Left ventricle myocardium inferior (tissue), 1 donor: ENCODE measurements around the gene HCN3. TPM values are rescaled to one million over a fixed set of nuclear protein-coding genes. Genes with fewer than 3 reads are reported as not detected.
"Not testable (repeated sequence)": the region's sequence is repeated elsewhere in the genome, so short reads cannot be mapped to it uniquely, and the experiment has no call there.

Experiments used
- DNase-seq: peaks from one replicate; pipeline ENCODE4 v3.0.0-alpha.2; 2020
- H3K27ac ChIP-seq: fragments of 200-600 bp; replicated peaks from 2 replicates; pipeline ENCODE4 v1.8.0; 2021
- H3K27me3 ChIP-seq: fragments of 200-600 bp; 2 replicates; pipeline ENCODE4 v1.8.0; 2021; ENCODE audit warnings: low read depth
- H3K36me3 ChIP-seq: fragments of 200-600 bp; 2 replicates; pipeline ENCODE4 v1.8.0; 2021
- H3K4me1 ChIP-seq: fragments of 200-600 bp; 2 replicates; pipeline ENCODE4 v1.8.0; 2021
- H3K4me3 ChIP-seq: fragments of 200-600 bp; 2 replicates; pipeline ENCODE4 v1.8.0; 2021; ENCODE audit warnings: mild to moderate bottlenecking, moderate library complexity
- H3K9me3 ChIP-seq: fragments of 200-600 bp; replicated peaks from 2 replicates; pipeline ENCODE4 v1.8.0; 2021
- intact Hi-C: fragments of 100-400 bp; cut with micrococcal nuclease; formaldehyde crosslinking; loops from one replicate; pipeline ENCODE4 v1.11.0; 2022
- long read RNA-seq: library from polyadenylated mRNA; unstranded; transcript quantifications from one replicate; pipeline ENCODE4 v2.0.0, GENCODE V29; 2021
- total RNA-seq: library from RNA; stranded (reverse); fragmentation: NEBNext Ultra II Directional; extraction: Animal tissue kit (Norgen Biotek cat#: 25700); gene quantifications from one replicate; pipeline ENCODE4 v1.2.1, GENCODE V29; 2021
- TF ChIP-seq, protein P1 (sequence below): fragments of 200-600 bp; IDR thresholded peaks from 2 replicates; pipeline ENCODE4 v1.8.0; 2021; ENCODE audit warnings: antibody characterized with exemption, mild to moderate bottlenecking, borderline replicate concordance
- donor health status: DM: no; HTN: yes; CAD: no; lungs with severe emphysema.

Gene HCN3
- total RNA-seq = 1.2 TPM
- long read RNA-seq, partial matches to known transcripts = 1 of 3 reads
- long read RNA-seq, other reads (novel, unspliced or antisense) = 2 of 3 reads

DNA sequence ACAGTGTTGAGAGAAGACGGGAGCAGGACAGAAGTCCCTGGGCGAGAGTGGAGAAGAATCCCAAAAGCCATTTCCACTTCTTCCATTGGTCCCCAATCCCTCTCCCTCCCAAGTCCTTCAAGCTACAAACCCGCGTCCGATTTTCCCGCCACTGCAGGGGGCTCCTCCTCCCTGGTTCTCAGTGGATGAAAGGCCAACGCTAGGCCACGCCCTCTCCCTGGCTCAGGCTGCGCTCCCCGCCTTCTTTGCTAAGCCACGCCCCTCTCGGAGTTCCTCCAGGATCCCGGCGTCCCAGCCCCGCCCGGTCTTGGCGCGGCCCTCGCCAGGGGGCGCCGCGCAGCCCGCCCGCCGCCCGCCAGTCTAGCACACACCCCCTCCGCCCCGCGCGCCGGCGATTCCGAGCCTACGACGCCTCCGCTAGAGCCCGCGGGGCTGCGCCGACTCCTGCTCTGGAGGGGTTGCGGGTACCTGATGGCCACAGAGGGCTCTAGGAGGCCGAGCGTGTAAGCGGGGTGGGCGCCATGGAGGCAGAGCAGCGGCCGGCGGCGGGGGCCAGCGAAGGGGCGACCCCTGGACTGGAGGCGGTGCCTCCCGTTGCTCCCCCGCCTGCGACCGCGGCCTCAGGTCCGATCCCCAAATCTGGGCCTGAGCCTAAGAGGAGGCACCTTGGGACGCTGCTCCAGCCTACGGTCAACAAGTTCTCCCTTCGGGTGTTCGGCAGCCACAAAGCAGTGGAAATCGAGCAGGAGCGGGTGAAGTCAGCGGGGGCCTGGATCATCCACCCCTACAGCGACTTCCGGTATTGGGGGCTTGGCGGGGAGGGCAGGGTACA, at the start of gene HCN3:
TSS of gene HCN3 (plus strand) at position 394 of the 832 bp plus-strand sequence. CDS start at position 522, 128 bp downstream.
- Histone ChIP-seq H3K9me3 (no peaks in the 10 kb centered on the region), H3K36me3 (no peaks in the 10 kb centered on the region), H3K4me3 (peak within 1 kb of the TSS; percentile 83), H3K4me1 (peaks cover 40% of the 10 kb centered on the region), H3K27me3 (no peaks in the 10 kb centered on the region), H3K27ac (peak within 1 kb of the TSS; percentile 76)
- peak; percentile 98 for DNase-seq
- intact Hi-C loops = loop anchor here (5.0 kb wide), 1 partner anchor 45 kb away; the partner anchor contains the start of gene RUSC1
- TF ChIP-seq, protein P1, sequence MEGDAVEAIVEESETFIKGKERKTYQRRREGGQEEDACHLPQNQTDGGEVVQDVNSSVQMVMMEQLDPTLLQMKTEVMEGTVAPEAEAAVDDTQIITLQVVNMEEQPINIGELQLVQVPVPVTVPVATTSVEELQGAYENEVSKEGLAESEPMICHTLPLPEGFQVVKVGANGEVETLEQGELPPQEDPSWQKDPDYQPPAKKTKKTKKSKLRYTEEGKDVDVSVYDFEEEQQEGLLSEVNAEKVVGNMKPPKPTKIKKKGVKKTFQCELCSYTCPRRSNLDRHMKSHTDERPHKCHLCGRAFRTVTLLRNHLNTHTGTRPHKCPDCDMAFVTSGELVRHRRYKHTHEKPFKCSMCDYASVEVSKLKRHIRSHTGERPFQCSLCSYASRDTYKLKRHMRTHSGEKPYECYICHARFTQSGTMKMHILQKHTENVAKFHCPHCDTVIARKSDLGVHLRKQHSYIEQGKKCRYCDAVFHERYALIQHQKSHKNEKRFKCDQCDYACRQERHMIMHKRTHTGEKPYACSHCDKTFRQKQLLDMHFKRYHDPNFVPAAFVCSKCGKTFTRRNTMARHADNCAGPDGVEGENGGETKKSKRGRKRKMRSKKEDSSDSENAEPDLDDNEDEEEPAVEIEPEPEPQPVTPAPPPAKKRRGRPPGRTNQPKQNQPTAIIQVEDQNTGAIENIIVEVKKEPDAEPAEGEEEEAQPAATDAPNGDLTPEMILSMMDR = peak; percentile 80

GRCh38 chr1:155228096-155228427, 49.2 kb upstream of the HCN3 start:
- Histone ChIP-seq H3K27me3 (no peaks in the 10 kb centered on the region), H3K4me1 (peaks cover 21% of the 10 kb centered on the region), H3K27ac (peak overlapping the region; percentile 92), H3K36me3 (no peaks in the 10 kb centered on the region), H3K9me3 (no peaks in the 10 kb centered on the region), H3K4me3 (peak overlapping the region; percentile 80)
- DNase-seq = no peak
- intact Hi-C loops = no loop called here
- TF ChIP-seq, protein P1 = no peak

DNA sequence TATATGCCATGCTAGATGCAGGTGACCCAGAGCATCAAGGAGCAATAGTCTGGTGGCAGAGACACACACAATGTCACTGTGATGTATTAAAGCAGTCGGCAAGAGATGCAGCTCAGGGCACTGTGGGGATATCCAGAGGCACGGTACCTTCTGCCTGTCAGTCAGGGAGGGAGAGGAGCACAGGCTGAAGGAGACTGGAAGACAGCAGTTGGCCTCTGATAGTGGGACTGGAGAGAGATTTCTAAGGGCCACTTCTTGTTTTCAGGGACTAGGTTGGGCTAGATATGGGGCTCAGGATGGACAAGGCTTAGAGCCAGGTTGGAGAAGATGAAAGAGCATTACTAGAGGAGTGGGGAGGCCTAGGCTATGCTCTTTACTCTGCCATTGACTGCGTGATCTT, 46.0 kb upstream of the HCN3 start:
- H3K9me3 ChIP-seq, intact Hi-C loops, H3K36me3 ChIP-seq, H3K27ac ChIP-seq, H3K27me3 ChIP-seq, DNase-seq, H3K4me3 ChIP-seq: not testable (repeated sequence)
- peaks cover 16% of the 10 kb centered on the region for H3K4me1 ChIP-seq

DNA sequence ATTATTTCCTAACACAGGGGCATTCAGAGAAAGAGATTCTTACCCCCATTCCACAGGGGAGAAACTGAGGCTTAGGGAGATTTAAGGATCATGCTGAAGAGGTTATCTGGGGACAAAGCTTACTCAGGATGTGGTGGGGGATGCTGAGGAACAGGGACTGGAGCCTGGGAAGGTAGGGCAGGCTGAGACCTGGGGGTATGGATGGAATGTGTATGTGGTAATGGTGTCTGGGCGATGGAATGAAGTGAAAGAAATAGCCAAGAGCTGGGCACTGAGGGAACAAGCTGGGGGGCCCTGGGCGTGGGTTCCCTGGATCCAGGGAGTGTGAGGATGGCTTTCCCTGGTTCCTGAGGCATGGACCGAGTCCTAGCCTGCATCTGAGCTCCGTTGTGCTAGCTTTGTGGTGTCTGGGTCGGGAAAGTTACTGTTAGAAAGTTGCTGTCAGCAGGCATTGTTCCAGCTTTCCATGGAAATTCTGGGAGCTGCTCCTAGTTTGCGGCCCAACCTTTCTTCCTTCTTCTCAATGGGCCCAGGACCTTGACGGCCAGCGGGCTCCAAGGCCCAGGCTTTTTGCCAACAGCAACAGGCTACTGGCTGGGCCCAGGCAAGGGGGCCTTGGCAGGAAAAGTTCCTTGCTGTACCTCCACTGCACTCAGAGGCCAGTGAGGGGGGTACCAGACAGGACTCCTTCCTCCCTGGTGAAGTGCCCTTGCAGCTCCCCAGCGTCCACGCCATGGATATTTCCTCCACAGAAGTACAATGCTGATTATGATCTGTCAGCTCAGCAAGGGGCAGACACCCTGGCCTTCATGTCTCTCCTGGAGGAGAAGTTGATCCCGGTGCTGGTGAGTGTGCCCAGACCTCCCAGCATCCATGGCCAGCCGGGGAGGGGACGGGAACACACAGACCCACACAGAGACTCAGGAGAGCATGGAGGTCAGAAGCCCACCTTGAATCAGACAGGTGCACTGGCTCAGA, 45.0 kb upstream of the HCN3 start:
- H3K27me3 ChIP-seq, intact Hi-C loops, H3K4me3 ChIP-seq, H3K9me3 ChIP-seq, DNase-seq, H3K4me1 ChIP-seq: not testable (repeated sequence)
- Histone ChIP-seq H3K36me3 (peaks cover 17% of the 10 kb centered on the region), H3K27ac (peak overlapping the region; percentile 30)

GRCh38 chr1:155233502-155233901, 43.8 kb upstream of the HCN3 start:
- intact Hi-C loops, H3K9me3 ChIP-seq, DNase-seq, H3K4me1 ChIP-seq, H3K27ac ChIP-seq, H3K4me3 ChIP-seq, H3K27me3 ChIP-seq: not testable (repeated sequence)
- peaks cover 23% of the 10 kb centered on the region for H3K36me3 ChIP-seq

DNA sequence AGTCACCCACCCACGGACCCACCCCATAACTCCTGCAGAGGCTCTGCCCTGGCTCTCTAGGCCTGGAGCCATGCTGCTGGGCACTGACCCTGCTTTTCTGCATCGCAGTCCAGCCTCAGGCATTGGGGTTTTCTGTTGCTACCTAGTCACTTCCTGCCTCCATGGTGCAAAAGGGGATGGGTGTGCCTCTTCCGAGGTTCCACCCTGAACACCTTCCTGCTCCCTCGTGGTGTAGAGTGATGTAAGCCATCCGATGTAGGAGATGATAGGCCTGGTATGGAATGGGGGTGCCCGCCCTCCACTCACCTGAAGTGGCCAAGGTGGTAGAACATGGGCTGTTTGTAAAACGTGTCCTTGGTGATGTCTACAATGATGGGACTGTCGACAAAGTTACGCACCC, 41.9 kb upstream of the HCN3 start:
- not testable (repeated sequence) for H3K4me3 ChIP-seq

GRCh38 chr1:155236451-155236850, 40.8 kb upstream of the HCN3 start:
- TF ChIP-seq, protein P1 = no peak
- H3K27ac ChIP-seq = no peak overlapping the region

More for the DNA sequence above, 41.9 kb upstream of the HCN3 start:
- intact Hi-C loops, H3K9me3 ChIP-seq, H3K4me1 ChIP-seq, DNase-seq, H3K27me3 ChIP-seq, H3K27ac ChIP-seq: not testable (repeated sequence)
- H3K36me3 ChIP-seq = peaks cover 31% of the 10 kb centered on the region

More at GRCh38 chr1:155236451-155236850, 40.8 kb upstream of the HCN3 start:
- DNase-seq = no peak
- intact Hi-C loops = no loop called here
- no peak overlapping the region for H3K4me3 ChIP-seq
- H3K27me3 ChIP-seq = no peaks in the 10 kb centered on the region
- no peaks in the 10 kb centered on the region for H3K9me3 ChIP-seq
- peaks cover 12% of the 10 kb centered on the region for H3K4me1 ChIP-seq
- H3K36me3 ChIP-seq = peaks cover 31% of the 10 kb centered on the region
